WTC11 (cell line): Measurements from ENCODE around the gene ZNF688. TPM values are rescaled to one million over a fixed set of nuclear protein-coding genes. Genes with fewer than 3 reads are reported as not detected.

Source experiments
- ATAC-seq: fragments of 200-7000 bp; cut with Tn5 transposase; 2 replicates; pipeline ENCODE4 v1.10.0; 2021; ENCODE audit warnings: mild to moderate bottlenecking, moderate library complexity
- CTCF ChIA-PET: fragments of 300-600 bp; sonication (Branson Sonifier 250); formaldehyde crosslinking; loops from one replicate; lab custom pipeline; 2021; ENCODE audit warnings: antibody characterized with exemption; lab: Charles Lee
- POLR2A ChIA-PET: fragments of 350-600 bp; sonication (Branson Sonifier 250); formaldehyde crosslinking; loops from one replicate; lab custom pipeline; 2021; ENCODE audit warnings: antibody characterized with exemption; lab: Charles Lee
- DNase-seq: peaks from one replicate; pipeline ENCODE4 v3.0.0; 2021; ENCODE audit warnings: low spot score
- H3K27ac Mint-ChIP-seq: 2 replicates; pipeline ENCODE4 v1.8.0; 2021; ENCODE audit warnings: mixed read lengths
- H3K27me3 Mint-ChIP-seq: 2 replicates; pipeline ENCODE4 v1.8.0; 2021; ENCODE audit warnings: low read depth, mild to moderate bottlenecking, moderate library complexity, mixed read lengths
- H3K36me3 Mint-ChIP-seq: 2 replicates; pipeline ENCODE4 v1.8.0; 2021; ENCODE audit warnings: mixed read lengths
- H3K4me1 Mint-ChIP-seq: 2 replicates; pipeline ENCODE4 v1.8.0; 2022; ENCODE audit warnings: mixed read lengths
- H3K4me3 Mint-ChIP-seq: 2 replicates; pipeline ENCODE4 v1.8.0; 2021; ENCODE audit warnings: mild to moderate bottlenecking, moderate library complexity, mixed read lengths
- H3K9me3 Mint-ChIP-seq: 2 replicates; pipeline ENCODE4 v1.8.0; 2021; ENCODE audit warnings: mixed read lengths
- AFF4 ChIP-seq: sonication (generic); formaldehyde crosslinking; IDR thresholded peaks from 2 replicates; pipeline ENCODE4 v1.8.1; 2023; ENCODE audit warnings: mild to moderate bottlenecking, missing genetic modification reagents, borderline replicate concordance
- ATF1 ChIP-seq: sonication (generic); formaldehyde crosslinking; IDR thresholded peaks from 2 replicates; pipeline ENCODE4 v1.8.1; 2023; ENCODE audit warnings: mild to moderate bottlenecking, moderate library complexity, missing genetic modification reagents
- EMX1 ChIP-seq: fragments of 250-450 bp; sonication (Bioruptor Pico); IDR thresholded peaks from 2 replicates; pipeline ENCODE4 v1.8.0; 2021; ENCODE audit warnings: mild to moderate bottlenecking
- GRHL2 ChIP-seq: fragments of 250-450 bp; sonication (Bioruptor Pico); IDR thresholded peaks from 2 replicates; pipeline ENCODE4 v1.8.0; 2022; ENCODE audit warnings: mild to moderate bottlenecking, moderate library complexity; ENCODE audit not compliant: insufficient replicate concordance, severe bottlenecking
- NFATC4 ChIP-seq: fragments of 250-450 bp; sonication (Bioruptor Pico); IDR thresholded peaks from 2 replicates; pipeline ENCODE4 v1.9.0; 2021; ENCODE audit warnings: mild to moderate bottlenecking
- NFYB ChIP-seq: sonication (generic); formaldehyde crosslinking; conservative IDR thresholded peaks from 2 replicates; pipeline ENCODE4 v1.8.0; 2022; ENCODE audit warnings: low read depth, missing genetic modification reagents
- RORB ChIP-seq: fragments of 250-450 bp; sonication (Bioruptor Pico); IDR thresholded peaks from 2 replicates; pipeline ENCODE4 v1.9.0; 2021; ENCODE audit warnings: mild to moderate bottlenecking
- SMAD4 ChIP-seq: sonication (generic); formaldehyde crosslinking; IDR thresholded peaks from 2 replicates; pipeline ENCODE4 v1.8.0; 2022; ENCODE audit warnings: mild to moderate bottlenecking, missing genetic modification reagents
- SP1 ChIP-seq: sonication (generic); formaldehyde crosslinking; conservative IDR thresholded peaks from 2 replicates; pipeline ENCODE4 v1.8.1; 2022; ENCODE audit warnings: missing genetic modification reagents
- ZMAT4 ChIP-seq: fragments of 250-450 bp; sonication (Bioruptor Pico); IDR thresholded peaks from 2 replicates; pipeline ENCODE4 v1.9.0; 2021; ENCODE audit warnings: mild to moderate bottlenecking
- ZNF121 ChIP-seq: sonication (generic); formaldehyde crosslinking; IDR thresholded peaks from 2 replicates; pipeline ENCODE4 v1.8.0; 2023; ENCODE audit warnings: missing genetic modification reagents
- ZNF263 ChIP-seq: sonication (generic); formaldehyde crosslinking; IDR thresholded peaks from 2 replicates; pipeline ENCODE4 v1.8.1; 2022; ENCODE audit warnings: low read depth, mild to moderate bottlenecking, moderate library complexity, missing genetic modification reagents
- ZNF416 ChIP-seq: fragments of 250-450 bp; sonication (Bioruptor Pico); IDR thresholded peaks from 2 replicates; pipeline ENCODE4 v1.9.0; 2021; ENCODE audit warnings: mild to moderate bottlenecking, inconsistent platforms
- ZSCAN18 ChIP-seq: fragments of 250-450 bp; sonication (Bioruptor Pico); IDR thresholded peaks from 2 replicates; pipeline ENCODE4 v2.1.2; 2022; ENCODE audit warnings: mild to moderate bottlenecking, moderate library complexity
- total RNA-seq: library from RNA; stranded (reverse); gene quantifications from 3 replicates; pipeline ENCODE4 v1.2.3, GENCODE V29; 2021
- TF ChIP-seq, protein P1 (sequence below): sonication (generic); formaldehyde crosslinking; IDR thresholded peaks from 2 replicates; pipeline ENCODE4 v1.8.0; 2022; ENCODE audit warnings: mild to moderate bottlenecking, missing genetic modification reagents
- TF ChIP-seq, protein P2 (sequence below): sonication (generic); formaldehyde crosslinking; conservative IDR thresholded peaks from 2 replicates; pipeline ENCODE4 v1.8.1; 2022; ENCODE audit warnings: mild to moderate bottlenecking, missing genetic modification reagents
- TF ChIP-seq, protein P3 (sequence below): sonication (generic); formaldehyde crosslinking; conservative IDR thresholded peaks from 2 replicates; pipeline ENCODE4 v1.8.1; 2023; ENCODE audit warnings: mild to moderate bottlenecking, low read depth, missing genetic modification reagents, moderate library complexity
- TF ChIP-seq, protein P4 (sequence below): sonication (generic); formaldehyde crosslinking; IDR thresholded peaks from 2 replicates; pipeline ENCODE4 v1.8.1; 2023; ENCODE audit warnings: mild to moderate bottlenecking, missing genetic modification reagents, moderate library complexity
- TF ChIP-seq, protein P5 (sequence below): sonication (generic); formaldehyde crosslinking; IDR thresholded peaks from 2 replicates; pipeline ENCODE4 v1.8.1; 2022; ENCODE audit warnings: low read depth, mild to moderate bottlenecking, moderate library complexity, missing genetic modification reagents, borderline replicate concordance

The ZNF688 gene
- total RNA-seq, 1 experiment from 2014 or later = 4.2 TPM

- TF ChIP-seq AFF4 (CRISPR knock-in tag) (no peak), RORB (no peak), GRHL2 (CRISPR knock-in tag) (no peak), ZSCAN18 (no peak), ZNF121 (CRISPR knock-in tag) (no peak), NFYB (CRISPR knock-in tag) (no peak)
- TF ChIP-seq, protein P1, sequence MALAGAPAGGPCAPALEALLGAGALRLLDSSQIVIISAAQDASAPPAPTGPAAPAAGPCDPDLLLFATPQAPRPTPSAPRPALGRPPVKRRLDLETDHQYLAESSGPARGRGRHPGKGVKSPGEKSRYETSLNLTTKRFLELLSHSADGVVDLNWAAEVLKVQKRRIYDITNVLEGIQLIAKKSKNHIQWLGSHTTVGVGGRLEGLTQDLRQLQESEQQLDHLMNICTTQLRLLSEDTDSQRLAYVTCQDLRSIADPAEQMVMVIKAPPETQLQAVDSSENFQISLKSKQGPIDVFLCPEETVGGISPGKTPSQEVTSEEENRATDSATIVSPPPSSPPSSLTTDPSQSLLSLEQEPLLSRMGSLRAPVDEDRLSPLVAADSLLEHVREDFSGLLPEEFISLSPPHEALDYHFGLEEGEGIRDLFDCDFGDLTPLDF (CRISPR knock-in tag) = no peak
- TF ChIP-seq, all 79 proteins: peak for 0
Measured at GRCh38 chr16:30556125-30556473, 15.4 kb downstream of the ZNF688 start (continued).

DNA sequence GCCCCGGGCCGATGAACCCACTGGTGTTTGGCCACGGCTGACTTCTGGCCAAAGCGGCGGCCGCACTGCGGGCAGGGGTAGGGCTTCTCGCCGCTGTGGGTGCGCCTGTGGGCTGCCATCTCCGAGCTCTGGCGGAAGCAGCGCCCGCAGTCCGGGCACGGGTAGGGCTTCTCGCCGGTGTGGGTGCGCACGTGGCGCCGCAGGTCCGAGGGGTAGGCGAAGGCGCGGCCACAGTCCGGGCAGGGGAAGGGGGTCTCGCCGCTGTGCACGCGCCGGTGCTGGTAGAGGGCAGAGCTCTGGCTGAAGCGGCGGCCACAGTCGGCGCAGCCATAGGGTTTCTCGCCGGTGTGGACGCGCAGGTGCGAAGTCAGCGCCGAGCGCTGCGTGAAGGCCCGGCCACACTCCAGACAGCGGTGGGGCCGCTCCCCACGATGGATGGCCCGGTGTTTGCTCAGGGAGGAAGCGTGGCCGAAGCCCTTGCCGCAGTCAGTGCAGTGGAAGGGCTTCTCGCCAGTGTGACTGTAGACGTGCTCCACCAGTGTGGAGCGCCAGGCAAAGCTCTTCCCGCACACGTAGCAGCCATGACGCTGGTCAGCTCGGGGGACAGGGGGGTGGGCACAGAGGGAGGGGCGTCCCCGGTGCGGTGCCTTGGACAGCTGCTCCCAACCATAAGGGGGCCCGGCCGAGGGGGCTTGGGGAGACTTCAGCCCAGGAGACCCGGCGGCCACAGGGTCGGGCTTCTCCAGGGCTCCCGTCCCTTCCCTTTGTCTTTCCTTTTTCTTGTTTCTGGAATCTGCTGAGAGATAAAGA lies 16.0 kb downstream of the ZNF688 start:
- Mint-ChIP-seq H3K36me3 (peaks cover 18% of the 10 kb centered on the region), H3K9me3 (no peaks in the 10 kb centered on the region), H3K4me3 (peak overlapping the region; percentile 62), H3K4me1 (peaks cover 20% of the 10 kb centered on the region), H3K27me3 (no peaks in the 10 kb centered on the region), H3K27ac (peak overlapping the region; percentile 85)
- CTCF ChIA-PET = interaction anchor here (0.6 kb wide), 1 partner anchor 23 kb away, joined by 3 read pairs; no protein-coding TSS in a partner anchor
- no peak for DNase-seq
- ATAC-seq = no peak
- POLR2A ChIA-PET = interaction anchor here (0.7 kb wide), 1 partner anchor 20 kb away, joined by 4 read pairs; the partner anchor contains the start of gene ZNF747
- TF ChIP-seq ATF1 (CRISPR knock-in tag) (no peak), SP1 (CRISPR knock-in tag) (no peak), SMAD4 (no peak), AFF4 (CRISPR knock-in tag) (no peak), ZNF416 (CRISPR knock-in tag) (no peak), ZMAT4 (CRISPR knock-in tag) (no peak), EMX1 (CRISPR knock-in tag) (no peak), NFATC4 (CRISPR knock-in tag) (no peak), ZNF263 (CRISPR knock-in tag) (no peak)
- TF ChIP-seq, protein P2, sequence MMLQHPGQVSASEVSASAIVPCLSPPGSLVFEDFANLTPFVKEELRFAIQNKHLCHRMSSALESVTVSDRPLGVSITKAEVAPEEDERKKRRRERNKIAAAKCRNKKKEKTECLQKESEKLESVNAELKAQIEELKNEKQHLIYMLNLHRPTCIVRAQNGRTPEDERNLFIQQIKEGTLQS (CRISPR knock-in tag) = no peak
- TF ChIP-seq, protein P3, sequence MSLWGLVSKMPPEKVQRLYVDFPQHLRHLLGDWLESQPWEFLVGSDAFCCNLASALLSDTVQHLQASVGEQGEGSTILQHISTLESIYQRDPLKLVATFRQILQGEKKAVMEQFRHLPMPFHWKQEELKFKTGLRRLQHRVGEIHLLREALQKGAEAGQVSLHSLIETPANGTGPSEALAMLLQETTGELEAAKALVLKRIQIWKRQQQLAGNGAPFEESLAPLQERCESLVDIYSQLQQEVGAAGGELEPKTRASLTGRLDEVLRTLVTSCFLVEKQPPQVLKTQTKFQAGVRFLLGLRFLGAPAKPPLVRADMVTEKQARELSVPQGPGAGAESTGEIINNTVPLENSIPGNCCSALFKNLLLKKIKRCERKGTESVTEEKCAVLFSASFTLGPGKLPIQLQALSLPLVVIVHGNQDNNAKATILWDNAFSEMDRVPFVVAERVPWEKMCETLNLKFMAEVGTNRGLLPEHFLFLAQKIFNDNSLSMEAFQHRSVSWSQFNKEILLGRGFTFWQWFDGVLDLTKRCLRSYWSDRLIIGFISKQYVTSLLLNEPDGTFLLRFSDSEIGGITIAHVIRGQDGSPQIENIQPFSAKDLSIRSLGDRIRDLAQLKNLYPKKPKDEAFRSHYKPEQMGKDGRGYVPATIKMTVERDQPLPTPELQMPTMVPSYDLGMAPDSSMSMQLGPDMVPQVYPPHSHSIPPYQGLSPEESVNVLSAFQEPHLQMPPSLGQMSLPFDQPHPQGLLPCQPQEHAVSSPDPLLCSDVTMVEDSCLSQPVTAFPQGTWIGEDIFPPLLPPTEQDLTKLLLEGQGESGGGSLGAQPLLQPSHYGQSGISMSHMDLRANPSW (CRISPR knock-in tag) = no peak
- TF ChIP-seq, protein P4, sequence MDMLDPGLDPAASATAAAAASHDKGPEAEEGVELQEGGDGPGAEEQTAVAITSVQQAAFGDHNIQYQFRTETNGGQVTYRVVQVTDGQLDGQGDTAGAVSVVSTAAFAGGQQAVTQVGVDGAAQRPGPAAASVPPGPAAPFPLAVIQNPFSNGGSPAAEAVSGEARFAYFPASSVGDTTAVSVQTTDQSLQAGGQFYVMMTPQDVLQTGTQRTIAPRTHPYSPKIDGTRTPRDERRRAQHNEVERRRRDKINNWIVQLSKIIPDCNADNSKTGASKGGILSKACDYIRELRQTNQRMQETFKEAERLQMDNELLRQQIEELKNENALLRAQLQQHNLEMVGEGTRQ (CRISPR knock-in tag) = no peak
- TF ChIP-seq, protein P5, sequence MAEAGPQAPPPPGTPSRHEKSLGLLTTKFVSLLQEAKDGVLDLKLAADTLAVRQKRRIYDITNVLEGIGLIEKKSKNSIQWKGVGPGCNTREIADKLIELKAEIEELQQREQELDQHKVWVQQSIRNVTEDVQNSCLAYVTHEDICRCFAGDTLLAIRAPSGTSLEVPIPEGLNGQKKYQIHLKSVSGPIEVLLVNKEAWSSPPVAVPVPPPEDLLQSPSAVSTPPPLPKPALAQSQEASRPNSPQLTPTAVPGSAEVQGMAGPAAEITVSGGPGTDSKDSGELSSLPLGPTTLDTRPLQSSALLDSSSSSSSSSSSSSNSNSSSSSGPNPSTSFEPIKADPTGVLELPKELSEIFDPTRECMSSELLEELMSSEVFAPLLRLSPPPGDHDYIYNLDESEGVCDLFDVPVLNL = no peak
